ENCODE data around the gene LRRC4C. TPM values are rescaled to one million over a fixed set of nuclear protein-coding genes. Genes with fewer than 3 reads are reported as not detected.

LRRC4C gene
- total RNA-seq, 2 experiments from 2014 or later = not detected

DNA sequence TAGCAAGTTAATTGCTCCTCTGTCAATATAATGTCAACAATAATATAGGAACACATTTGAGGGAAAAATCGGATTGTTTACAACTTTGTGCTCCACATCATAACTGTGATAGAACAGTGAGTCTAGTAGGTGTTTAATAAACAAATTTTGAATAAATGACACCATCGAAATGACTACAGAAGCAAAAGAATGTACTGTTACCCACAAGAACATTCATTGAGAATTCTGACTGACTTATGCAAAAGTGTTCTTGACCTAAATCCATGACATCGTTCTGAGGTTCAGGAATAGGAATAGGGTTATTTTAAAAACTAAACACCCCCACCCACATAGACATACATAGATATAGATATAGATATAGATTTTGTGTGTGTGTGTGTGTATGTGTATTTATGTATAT is 8.4 kb downstream of the LRRC4C start:
- Mint-ChIP-seq H3K4me3 (no peak overlapping the region), H3K4me1 (no peaks in the 10 kb centered on the region), H3K27ac (no peak overlapping the region), H3K27me3 (no peaks in the 10 kb centered on the region), H3K9me3 (no peaks in the 10 kb centered on the region), H3K36me3 (no peaks in the 10 kb centered on the region)
- POLR2A ChIA-PET = no interaction called here
- ATAC-seq (ENCODE audit: low read depth) = no peak
- no peak for DNase-seq

DNA sequence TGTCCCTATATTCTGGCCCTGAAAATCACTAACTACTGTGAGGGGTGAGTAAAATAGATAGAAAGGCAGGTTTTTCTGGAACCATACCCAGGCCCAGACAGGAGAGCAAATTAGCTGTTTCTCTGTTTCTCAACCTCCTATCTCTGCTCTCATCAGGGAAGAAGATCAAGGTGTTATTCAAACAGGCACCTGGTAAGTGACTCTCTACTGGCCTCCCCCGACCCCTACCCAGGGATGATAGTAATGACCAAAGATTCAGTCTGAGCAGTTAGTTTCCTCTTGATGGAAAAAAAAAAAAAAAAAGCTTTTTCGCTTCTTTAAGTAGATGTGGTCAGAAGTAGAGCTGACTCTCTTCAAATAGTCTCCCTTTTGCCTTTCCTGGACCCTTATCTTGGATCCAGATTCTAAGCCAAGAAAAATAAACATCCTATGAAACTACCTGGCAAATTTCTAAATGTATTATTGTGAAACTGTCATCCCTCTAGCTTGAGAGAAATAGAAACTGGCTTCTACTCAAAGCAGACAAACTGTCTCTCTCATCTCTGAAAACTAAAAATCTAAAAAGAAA is 9.9 kb downstream of the LRRC4C start:
- Mint-ChIP-seq H3K4me3 (no peak overlapping the region), H3K4me1 (no peaks in the 10 kb centered on the region), H3K36me3 (no peaks in the 10 kb centered on the region), H3K27ac (no peak overlapping the region), H3K27me3 (no peaks in the 10 kb centered on the region), H3K9me3 (peaks cover 4% of the 10 kb centered on the region)
- DNase-seq (no peak), ATAC-seq (ENCODE audit: low read depth) (no peak)
- POLR2A ChIA-PET = no interaction called here

DNA sequence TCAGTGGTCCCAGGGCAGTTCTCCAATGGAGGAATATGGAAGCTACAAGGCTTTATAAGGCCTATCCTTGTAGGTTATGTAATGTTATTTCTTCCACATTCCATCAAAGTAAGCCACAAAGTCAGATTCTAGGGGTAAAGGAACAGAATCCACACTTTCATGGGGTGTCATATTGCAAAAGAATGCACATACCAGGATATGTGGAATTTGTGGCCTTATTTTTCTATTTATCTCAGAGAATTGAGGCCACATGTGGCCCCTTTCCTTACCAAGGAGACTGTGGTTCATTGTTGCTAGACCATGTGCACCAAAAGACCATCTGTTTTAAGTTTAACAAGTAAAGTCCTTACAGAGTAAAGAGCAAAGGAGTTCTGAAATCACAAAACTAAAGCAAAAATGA is 12.9 kb downstream of the LRRC4C start:
- Mint-ChIP-seq H3K36me3 (no peaks in the 10 kb centered on the region), H3K27ac (no peak overlapping the region), H3K4me1 (no peaks in the 10 kb centered on the region), H3K27me3 (no peaks in the 10 kb centered on the region), H3K9me3 (peaks cover 6% of the 10 kb centered on the region), H3K4me3 (no peak overlapping the region)
- ATAC-seq (ENCODE audit: low read depth) (no peak), DNase-seq (no peak)
- POLR2A ChIA-PET = no interaction called here

DNA sequence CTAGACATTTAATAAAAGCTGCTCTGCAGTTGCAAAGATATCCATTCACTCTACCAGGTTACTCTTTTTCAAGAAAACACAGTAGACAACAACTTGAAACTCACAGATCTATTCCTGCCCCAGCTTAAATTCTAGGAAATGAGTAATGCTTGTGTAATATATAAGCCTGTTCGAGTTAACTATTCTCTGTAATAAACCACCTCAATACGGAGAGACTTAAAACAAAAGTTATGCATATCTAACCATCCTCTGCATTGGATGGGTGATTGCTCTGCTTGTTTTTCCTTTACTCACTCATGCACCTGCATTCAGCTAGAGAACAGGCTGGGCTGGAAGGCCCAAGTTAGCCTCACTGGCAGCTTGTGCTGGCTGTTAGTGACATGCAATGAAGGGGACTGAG is 13.3 kb downstream of the LRRC4C start:
- no peak overlapping the region for H3K4me3 Mint-ChIP-seq
- H3K9me3 Mint-ChIP-seq = peaks cover 6% of the 10 kb centered on the region
- no peak for ATAC-seq (ENCODE audit: low read depth)
- H3K27ac Mint-ChIP-seq = no peak overlapping the region
- H3K27me3 Mint-ChIP-seq = no peaks in the 10 kb centered on the region
- POLR2A ChIA-PET = no interaction called here
- no peak for DNase-seq
- no peaks in the 10 kb centered on the region for H3K4me1 Mint-ChIP-seq
- no peaks in the 10 kb centered on the region for H3K36me3 Mint-ChIP-seq

DNA sequence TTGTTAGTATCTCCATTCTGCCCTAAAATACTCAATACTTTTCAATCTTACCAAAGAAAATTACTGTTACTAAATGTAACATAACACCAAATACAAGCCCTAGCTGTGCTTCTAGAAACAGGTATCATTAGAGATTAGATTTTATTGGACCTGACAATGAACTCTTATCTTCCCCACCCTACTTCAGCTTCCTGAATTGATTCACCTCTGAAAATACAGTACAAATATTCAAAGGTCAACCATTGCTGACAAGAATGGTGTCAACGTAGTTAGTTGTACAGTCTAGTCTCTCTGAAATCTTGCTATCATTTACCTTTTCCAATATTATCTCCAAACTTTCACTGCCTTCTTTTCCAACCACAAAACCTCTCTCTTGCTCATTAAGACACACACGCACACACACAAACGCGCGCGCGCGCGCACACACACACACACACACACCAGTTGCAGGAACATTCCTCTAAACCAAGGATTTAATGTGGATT is 22.4 kb downstream of the LRRC4C start:
- Mint-ChIP-seq H3K4me3 (no peak overlapping the region), H3K4me1 (no peaks in the 10 kb centered on the region), H3K9me3 (peaks cover 2% of the 10 kb centered on the region), H3K27me3 (no peaks in the 10 kb centered on the region), H3K36me3 (no peaks in the 10 kb centered on the region), H3K27ac (no peak overlapping the region)
- ATAC-seq (ENCODE audit: low read depth) (no peak), DNase-seq (no peak)
- POLR2A ChIA-PET = no interaction called here

DNA sequence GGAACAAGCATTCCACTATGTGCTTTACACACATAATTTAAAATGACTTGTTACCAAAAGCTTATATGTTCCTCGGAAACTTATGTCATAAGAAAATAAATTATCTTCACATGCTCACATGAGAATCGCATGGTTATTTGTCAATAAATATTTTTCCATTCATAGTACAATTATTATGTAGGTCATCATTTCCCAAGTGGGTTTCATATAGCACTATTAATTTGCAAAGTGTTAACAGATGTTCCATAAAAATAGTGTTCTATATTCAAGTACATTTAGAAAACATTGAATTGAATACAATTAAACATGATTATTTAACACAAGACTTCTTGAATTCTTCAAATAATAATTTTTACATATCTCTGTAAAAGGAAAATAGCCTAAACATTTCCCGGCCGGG is 23.9 kb downstream of the LRRC4C start:
- no peaks in the 10 kb centered on the region for H3K4me1 Mint-ChIP-seq
- POLR2A ChIA-PET = no interaction called here
- ATAC-seq (ENCODE audit: low read depth) = no peak
- H3K36me3 Mint-ChIP-seq = no peaks in the 10 kb centered on the region
- no peaks in the 10 kb centered on the region for H3K9me3 Mint-ChIP-seq
- no peak overlapping the region for H3K4me3 Mint-ChIP-seq
- H3K27me3 Mint-ChIP-seq = no peaks in the 10 kb centered on the region
- H3K27ac Mint-ChIP-seq = no peak overlapping the region
- DNase-seq = no peak

DNA sequence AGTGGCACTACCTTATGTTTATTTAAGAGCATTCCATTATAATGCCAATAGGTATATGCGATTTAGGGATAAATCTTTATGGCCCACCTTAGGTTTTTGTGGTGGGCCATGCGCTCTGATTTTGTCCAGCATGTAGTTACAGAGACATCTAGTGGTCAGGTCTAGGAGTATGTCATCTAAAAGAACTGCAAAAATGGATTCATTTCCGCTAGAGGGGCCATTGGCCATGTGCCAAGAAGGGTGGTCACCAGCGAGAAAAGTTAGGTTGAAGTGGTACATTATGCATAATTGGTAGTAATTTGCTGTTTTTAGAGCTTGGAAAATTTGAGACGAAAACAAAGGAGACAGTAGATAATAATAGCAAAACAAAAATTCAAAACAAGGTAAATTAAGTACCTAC is 27.7 kb downstream of the LRRC4C start:
- POLR2A ChIA-PET = no interaction called here
- ATAC-seq (ENCODE audit: low read depth) (no peak), DNase-seq (no peak)
- H3K4me3 Mint-ChIP-seq = no peak overlapping the region
- no peaks in the 10 kb centered on the region for H3K9me3 Mint-ChIP-seq
- H3K36me3 Mint-ChIP-seq = no peaks in the 10 kb centered on the region
- H3K27ac Mint-ChIP-seq = no peak overlapping the region
- H3K27me3 Mint-ChIP-seq = no peaks in the 10 kb centered on the region
- H3K4me1 Mint-ChIP-seq = no peaks in the 10 kb centered on the region

DNA sequence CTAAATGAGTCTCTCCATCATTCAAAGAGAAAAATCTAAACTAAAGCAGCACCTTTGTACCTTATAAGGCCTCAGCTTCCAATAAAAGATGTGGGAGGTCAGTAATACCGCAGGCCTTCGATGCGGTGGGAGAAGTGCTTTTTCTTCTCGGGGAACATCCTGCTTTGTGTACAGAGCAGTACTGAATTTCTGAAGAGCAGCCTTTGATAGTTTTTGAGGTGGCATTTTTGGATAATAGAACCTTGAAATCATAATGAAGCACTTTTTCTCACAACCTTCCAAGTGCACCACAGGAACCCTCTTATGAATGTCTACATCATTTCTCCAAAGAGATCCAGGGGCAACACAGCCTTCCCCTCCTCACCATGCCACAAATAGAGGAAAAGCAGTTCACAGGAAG is 39.6 kb downstream of the LRRC4C start:
- POLR2A ChIA-PET = no interaction called here
- H3K4me3 Mint-ChIP-seq = no peak overlapping the region

DNA sequence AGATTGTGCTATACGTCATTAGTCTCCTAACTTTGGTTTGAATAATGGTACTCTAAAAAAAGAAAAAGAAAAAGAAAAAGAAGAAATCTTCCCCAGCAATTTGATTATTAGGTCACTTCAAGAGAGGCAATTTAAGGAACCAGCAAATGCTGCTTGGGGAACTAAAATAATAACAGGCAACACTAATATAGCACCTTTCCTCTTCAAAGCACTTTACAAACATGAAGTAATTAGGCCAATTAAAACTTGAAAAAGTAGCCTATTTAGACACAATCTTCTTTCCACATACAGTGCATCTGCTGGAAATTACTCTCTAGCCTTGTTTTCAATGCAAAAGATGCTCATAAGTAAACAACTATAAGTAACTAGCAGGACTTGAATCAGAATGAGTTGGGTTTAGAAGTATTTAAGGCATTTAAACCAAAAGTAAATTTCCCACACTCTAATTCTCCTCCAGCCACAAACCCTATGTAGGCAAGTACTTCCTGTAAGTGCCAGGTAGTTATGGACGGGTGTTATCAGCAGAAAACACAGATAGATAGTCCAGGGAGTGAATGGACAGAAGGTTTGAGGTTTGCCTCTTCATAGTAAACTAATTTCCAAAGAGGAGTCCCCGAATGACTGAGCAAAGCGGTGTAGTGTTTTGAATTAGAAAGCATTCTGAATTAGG is 44.5 kb downstream of the LRRC4C start:
- POLR2A ChIA-PET = no interaction called here
- DNase-seq = no peak
- H3K27me3 Mint-ChIP-seq = no peaks in the 10 kb centered on the region
- no peaks in the 10 kb centered on the region for H3K36me3 Mint-ChIP-seq
- H3K4me3 Mint-ChIP-seq = no peak overlapping the region
- no peaks in the 10 kb centered on the region for H3K4me1 Mint-ChIP-seq
- no peak for ATAC-seq (ENCODE audit: low read depth)
- H3K27ac Mint-ChIP-seq = no peak overlapping the region
- no peaks in the 10 kb centered on the region for H3K9me3 Mint-ChIP-seq

More for the DNA sequence above, 39.6 kb downstream of the LRRC4C start:
- H3K9me3 Mint-ChIP-seq = peaks cover 2% of the 10 kb centered on the region
- DNase-seq (no peak), ATAC-seq (ENCODE audit: low read depth) (no peak)
- no peaks in the 10 kb centered on the region for H3K36me3 Mint-ChIP-seq
- H3K27ac Mint-ChIP-seq = no peak overlapping the region
- no peaks in the 10 kb centered on the region for H3K27me3 Mint-ChIP-seq
- no peaks in the 10 kb centered on the region for H3K4me1 Mint-ChIP-seq

DNA sequence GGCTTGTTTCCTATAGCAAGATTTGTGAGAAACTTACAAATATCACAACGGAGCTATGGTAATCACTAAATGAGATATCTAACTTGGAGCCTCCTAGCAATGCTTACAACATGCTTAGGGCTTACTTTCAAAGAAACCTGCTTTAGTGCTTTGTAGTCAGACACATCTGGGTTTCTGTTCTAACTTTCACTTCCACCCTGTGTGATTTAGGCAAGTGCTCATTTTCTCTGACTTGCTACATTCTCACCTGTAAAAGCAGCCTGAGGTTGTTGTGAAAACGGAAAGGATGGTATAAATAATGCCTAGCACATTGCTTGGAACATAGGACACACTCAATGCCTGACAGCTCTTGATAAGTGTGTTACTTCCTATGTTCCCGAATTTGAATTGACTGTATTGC is 45.6 kb downstream of the LRRC4C start:
- Mint-ChIP-seq H3K36me3 (no peaks in the 10 kb centered on the region), H3K27ac (no peak overlapping the region), H3K4me3 (no peak overlapping the region), H3K27me3 (no peaks in the 10 kb centered on the region), H3K9me3 (no peaks in the 10 kb centered on the region), H3K4me1 (no peaks in the 10 kb centered on the region)
- no peak for ATAC-seq (ENCODE audit: low read depth)
- POLR2A ChIA-PET = no interaction called here
- DNase-seq = no peak

DNA sequence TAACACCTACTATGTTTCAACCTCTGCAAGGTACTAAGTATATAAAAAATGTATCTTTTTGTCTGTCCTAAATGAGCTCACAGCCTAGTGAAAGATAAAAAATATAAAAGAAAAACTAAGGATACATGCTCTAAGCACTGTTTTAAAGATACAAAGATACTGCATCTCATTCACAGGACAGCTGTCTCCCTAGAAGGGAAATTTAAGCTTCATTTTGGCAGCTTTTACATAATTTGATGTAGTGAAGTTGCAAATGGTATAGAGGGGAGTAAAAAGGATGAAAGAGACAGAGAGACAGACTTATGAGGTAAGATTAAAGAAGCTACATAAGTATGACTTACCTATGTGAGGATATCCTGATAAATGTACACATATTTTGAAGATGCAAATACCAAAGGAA is 53.6 kb downstream of the LRRC4C start:
- ATAC-seq (ENCODE audit: low read depth) = no peak
- Mint-ChIP-seq H3K36me3 (no peaks in the 10 kb centered on the region), H3K27ac (no peak overlapping the region), H3K4me3 (no peak overlapping the region), H3K9me3 (peaks cover 4% of the 10 kb centered on the region), H3K4me1 (no peaks in the 10 kb centered on the region), H3K27me3 (no peaks in the 10 kb centered on the region)
- POLR2A ChIA-PET = no interaction called here
- no peak for DNase-seq

DNA sequence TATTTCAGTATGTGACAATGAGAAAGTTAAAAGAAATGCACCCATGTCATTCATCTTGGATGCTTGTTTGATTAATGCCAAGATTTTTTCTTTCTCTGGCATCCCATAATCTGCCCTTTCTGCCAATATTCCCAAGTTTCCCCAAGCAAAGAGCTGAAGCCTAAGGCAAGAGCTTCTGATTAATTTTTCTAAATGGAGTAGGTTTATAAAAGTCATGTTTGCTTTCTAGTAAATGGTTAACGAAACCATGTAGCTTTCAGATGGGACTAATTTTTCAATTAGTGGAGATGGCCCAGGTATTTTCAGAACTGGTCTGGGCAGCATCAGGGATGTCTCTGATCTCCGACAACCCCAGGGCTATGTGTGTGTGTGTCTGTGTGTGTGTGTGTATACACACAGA is 55.3 kb downstream of the LRRC4C start:
- POLR2A ChIA-PET = no interaction called here
- no peak for DNase-seq
- Mint-ChIP-seq H3K4me3 (no peak overlapping the region), H3K27me3 (no peaks in the 10 kb centered on the region), H3K9me3 (peaks cover 4% of the 10 kb centered on the region), H3K27ac (no peak overlapping the region), H3K4me1 (no peaks in the 10 kb centered on the region), H3K36me3 (no peaks in the 10 kb centered on the region)
- no peak for ATAC-seq (ENCODE audit: low read depth)

DNA sequence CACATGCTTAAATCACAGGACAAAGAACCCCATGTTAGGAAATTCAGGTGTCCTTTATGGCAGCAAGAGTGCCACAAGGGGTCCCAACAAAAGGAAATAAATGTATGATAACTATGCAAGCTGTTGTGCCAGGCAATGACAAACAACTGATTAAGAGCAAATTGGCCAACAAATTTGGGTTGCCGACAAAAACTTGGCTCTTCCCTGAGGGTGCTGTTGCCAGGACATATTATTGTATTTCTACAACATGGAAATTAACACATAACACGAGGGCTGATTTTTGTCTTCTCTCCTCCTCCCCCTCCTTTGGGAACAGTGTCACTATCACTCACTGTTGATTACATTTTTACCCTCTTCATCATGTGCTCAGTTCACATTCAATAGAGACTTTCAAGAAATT is 56.0 kb downstream of the LRRC4C start:
- Mint-ChIP-seq H3K9me3 (peaks cover 4% of the 10 kb centered on the region), H3K4me3 (no peak overlapping the region), H3K36me3 (no peaks in the 10 kb centered on the region), H3K4me1 (no peaks in the 10 kb centered on the region), H3K27me3 (no peaks in the 10 kb centered on the region), H3K27ac (no peak overlapping the region)
- ATAC-seq (ENCODE audit: low read depth) (no peak), DNase-seq (no peak)
- POLR2A ChIA-PET = no interaction called here

DNA sequence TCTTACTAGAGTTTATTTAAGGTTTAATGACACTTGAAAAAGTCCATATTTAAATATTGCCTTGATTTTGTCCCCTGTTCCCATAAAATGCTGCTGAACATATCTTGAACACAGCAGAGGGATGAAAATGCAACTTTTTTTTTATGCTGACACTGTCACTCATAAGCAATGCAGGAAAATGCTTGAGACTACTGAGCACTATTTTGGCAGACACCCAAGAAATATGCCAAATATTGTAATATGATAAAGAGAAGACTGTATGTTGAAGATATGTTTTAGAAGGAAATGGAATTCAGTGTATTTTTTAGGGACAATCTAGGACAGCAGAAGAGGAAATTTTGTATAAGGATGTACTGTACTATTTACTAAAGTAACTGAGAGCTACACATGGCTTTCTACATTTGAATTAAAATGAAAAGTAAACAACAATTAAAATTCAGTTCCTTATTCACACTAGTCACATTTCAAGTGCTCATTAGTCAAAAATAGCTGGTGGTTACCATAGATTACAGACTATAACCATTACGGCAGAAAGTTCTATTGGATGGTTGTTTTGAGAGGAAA is 58.6 kb downstream of the LRRC4C start:
- DNase-seq (no peak), ATAC-seq (ENCODE audit: low read depth) (no peak)
- no peak overlapping the region for H3K4me3 Mint-ChIP-seq
- H3K27me3 Mint-ChIP-seq = no peaks in the 10 kb centered on the region
- no peaks in the 10 kb centered on the region for H3K4me1 Mint-ChIP-seq
- peaks cover 4% of the 10 kb centered on the region for H3K9me3 Mint-ChIP-seq
- POLR2A ChIA-PET = no interaction called here
- no peak overlapping the region for H3K27ac Mint-ChIP-seq
- no peaks in the 10 kb centered on the region for H3K36me3 Mint-ChIP-seq

Data from activated naive CD8-positive, alpha-beta T cell treated with anti-CD3 and anti-CD28 coated beads, Interleukin-2, amount 10 ng/mL, durations not matched to agents 7 days and 5 days (primary cell).